Inflammatory macrophage treated with lipopolysaccharide for 1 hour (primary cell): ENCODE data around the gene CD58.

Experiments
- DNase-seq, 2 donors: peaks; one replicate each; pipeline ENCODE4 v3.0.0-alpha.2; 2020 to 2022

Gene CD58

DNA sequence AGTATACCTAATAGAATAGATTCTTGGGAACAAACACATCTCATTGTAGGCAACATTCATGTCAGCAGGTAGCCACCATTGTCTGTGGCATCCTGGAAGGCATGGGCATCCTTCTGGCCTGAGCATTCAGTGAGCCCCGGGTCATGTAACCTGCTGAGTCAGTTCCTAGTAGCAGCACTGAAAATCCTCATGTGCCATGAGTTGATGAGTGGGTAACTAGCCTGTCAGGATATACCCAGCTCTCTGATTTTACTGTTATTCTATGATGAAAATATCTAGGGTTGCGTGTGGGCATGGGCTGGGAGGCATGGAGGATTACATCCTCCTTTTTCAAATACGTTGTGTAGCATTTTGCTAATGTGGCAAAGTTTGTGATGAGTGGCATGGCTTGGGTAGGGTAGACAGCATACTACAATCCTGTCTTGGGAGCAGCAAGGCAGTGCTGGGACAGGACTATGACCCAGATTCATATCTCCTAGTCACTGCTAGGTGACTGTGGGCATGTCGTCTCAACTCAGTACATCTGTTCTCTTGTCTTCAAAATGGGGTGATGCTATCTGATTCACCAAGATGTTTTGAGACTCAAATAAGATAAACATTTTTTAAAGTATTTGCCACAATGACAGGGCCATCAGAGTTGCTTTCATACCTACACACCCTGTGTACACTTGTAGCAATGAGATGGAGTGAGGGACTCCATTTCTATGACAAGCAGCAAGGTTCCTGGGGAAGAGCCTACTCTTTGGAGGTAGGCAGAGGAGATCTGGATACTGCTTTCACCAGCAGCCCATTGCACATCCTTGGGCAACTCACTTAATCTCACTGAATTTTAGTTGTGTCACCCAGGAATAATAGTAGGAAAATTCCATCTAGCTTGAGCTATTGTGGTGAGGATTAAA, 62.5 kb downstream of the CD58 start:
- no peak for DNase-seq

DNA sequence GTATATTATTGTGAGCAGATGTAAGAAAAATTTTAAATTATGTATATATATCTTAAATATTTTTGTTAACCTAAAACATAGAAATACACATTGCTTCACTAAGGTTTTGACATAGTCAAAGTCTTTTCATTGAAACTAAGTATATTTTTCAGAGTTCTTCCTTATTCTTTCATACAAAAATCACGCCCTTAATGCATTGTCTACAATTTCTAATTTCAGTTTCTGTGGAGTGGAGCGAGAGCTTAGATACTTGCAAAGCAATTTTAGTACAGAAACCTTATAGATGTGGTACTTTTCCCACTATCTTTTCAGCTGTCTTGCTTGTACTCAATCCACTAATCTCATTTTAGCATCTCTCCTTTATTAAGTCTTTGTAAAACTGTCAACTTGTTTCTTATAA, 63.2 kb downstream of the CD58 start:
- peak in 1 of 2 donors; percentile 47 for DNase-seq

DNA sequence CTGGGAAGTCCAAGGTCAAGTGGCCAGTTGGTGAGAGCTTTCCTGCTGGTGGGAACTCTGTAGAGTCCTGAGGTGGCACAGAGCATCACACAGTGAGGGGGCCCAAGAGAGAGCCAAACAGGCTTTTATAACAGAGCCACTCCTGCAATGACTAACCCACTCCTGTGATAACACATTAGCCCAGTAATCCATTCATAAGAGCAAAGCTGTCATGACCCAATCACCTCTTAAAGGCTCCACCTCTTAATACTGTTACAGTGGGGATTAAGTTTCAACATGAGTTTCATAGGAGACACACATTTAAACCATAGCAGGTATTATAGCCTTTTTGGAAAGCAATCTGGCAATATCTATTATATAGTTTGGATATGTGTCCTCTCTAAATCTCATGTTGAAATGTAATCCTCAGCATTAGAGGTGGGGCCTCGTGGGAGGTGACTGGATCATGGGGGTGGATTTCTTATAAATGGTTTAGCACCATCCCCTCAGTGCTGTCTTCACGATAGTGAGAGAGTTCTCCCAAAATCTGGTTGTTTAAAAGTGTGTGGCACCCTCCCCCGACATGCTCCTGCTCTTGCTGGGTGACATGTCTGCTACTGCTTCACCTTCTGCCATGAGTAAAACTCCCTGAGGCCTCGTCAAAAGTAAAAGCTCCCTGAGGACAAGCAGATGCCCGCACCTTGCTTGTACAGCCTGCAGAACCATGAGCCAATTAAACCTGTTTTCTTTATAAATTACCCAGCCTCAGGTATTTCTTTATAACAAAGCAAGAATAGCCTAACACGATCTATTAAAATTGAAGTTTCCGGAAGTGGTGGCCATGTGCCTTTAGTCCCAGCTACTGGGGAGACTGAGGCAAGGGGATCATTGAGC, 64.5 kb downstream of the CD58 start:
- no peak for DNase-seq

DNA sequence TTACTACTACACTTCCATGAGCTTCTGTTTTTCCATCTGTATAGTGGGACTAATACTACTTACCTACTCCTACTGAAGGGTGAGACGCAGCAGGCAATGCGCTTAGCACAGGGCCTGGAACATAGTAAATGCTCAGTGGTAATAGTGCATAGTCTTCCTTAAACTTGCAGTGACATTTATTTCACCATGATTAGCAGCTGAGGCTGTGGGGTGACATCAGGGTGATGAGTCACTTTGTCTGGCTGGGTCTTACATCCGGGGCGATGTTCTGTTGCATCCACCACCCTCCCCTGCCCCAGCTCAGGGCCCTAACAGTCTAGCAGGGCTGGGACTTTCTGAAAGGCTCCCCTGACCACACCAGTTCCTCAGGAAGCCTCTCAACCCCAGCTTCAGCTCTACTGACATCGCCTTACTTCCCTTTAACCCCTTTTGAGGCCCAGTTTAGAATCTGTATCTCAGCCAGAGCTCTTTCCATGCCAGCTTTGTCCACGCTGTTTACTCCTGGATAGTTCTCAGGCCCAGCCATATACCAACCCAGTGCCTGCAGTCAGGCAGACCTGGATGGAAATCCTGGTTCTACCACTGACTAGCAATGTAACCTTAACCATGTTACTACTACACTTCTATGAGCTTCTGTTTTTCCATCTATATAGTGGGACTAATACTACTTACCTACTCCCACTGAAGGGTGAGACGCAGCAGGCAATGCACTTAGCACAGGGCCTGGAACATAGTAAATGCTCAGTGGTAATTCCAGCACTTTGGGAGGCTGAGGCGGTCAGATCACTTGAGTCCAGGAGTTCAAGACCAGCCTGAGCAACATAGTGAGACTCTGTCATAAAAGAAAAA, 66.3 kb downstream of the CD58 start:
- DNase-seq = peak; percentile 95 to 99

DNA sequence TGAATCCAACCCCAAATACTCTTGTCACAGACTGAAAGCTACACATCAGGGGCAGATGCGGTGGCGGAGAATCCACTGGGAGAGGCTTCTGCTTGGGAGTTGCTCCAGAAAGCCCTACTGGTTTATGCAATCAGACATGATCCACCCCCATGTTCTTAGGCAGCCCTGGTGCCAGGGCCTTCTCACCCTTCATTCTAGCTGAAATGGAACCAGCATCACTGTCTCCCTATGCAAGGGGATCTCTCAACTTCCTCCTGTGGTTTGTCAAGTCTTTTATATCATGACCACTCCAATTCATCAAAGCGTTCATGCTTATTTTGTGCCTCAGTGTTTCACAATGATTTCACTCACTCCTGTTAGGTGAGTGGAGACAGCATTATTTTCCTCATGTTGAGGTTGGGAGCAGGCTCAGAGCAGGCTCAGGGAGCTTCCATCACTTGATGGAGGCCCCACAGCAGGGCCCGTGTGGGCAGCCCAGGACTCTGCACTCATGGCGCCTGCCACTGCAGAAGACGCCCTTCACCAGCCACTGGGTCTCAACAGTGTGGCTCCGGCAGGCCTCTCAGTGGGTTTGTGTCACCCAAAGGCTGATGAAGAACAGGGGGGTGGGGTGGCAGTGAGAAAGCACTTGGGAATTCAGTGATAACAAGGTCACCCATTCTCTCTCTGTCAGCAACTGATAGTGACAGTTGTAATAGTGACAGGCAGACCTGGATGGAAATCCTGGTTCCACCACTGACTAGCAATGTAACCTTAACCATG, 67.1 kb downstream of the CD58 start:
- DNase-seq = peak; percentile 75 to 95

DNA sequence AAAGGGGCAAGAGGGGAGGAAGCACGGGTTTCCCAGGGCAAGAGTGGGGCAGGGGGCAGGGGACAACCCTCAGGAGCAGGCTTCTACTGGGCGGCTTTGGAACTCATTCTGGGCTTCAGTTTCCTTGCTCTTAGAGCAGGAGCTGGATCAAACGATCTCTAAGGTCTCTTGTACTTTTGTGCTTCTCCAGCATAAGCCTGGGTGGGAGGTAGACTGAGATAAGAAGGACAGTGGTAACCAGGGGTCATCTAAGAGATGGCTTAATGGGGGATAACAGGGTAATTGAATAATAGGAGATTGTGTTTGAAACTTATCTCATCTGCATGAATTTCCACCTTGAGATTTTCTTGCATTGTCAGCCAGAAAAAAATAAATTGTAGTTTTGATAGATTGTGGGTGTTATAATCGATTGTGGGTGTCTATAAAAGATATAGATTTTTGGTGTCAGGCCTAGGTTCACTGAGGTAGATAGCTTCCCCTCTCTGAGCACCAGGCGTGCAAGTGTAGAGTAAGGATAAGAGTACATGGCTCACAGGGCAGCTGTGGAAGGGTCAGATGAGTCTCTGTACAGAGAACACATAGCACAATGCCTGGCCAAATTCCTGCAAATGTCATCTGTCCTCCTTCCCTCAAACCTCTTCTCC, 68.0 kb downstream of the CD58 start:
- DNase-seq = no peak

DNA sequence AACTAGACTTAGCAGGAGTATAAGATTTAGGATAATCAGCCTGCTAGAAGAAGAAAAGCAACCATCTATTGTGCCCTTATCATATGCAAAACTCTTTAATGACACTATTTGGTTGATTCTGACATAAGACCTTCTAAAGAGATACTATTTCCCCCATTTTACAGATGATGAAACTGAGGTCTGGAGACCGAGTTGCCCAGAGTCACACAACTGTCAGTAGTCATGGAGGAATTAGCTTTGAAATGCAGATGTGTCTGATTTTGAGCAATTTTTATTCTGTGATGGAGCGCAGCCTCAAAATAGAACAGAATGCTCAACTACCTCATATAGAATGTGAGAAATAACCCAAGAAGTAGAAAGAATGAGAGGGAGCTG, 69.0 kb downstream of the CD58 start:
- DNase-seq = no peak

DNA sequence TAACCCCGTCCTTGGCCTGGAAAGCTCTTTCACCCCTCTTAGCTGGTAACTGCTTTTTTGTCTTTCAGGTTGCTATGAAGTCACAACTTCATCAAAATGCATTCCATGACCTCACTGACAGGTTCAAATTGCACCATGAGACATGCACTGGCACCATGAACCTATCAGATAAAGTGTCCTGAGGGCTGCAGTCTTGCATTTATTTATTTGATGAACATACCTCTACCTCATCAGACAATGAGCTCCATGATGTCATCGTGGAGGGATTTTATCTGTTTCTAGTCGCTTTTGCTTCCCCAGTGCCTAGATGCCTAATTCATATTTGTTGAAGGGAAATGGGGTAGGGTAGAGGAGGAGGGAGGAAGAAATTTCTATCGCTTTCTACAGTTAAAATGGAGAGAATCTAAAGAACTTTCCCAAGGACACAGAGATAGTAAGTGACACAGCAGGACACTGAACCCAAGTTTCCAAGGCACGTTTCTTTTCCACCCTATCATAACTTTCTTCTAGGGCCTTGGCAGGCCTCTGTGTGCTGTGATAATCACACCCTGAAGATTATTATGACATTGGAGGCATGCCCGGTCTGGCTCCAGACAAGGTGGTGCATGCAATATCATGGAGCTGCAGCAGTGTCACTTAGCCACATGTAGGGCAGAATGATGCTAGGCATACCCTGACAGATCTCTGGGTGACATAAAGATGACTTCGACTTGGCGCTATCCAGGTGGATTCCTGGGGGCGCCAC, 69.5 kb downstream of the CD58 start:
- no peak for DNase-seq

DNA sequence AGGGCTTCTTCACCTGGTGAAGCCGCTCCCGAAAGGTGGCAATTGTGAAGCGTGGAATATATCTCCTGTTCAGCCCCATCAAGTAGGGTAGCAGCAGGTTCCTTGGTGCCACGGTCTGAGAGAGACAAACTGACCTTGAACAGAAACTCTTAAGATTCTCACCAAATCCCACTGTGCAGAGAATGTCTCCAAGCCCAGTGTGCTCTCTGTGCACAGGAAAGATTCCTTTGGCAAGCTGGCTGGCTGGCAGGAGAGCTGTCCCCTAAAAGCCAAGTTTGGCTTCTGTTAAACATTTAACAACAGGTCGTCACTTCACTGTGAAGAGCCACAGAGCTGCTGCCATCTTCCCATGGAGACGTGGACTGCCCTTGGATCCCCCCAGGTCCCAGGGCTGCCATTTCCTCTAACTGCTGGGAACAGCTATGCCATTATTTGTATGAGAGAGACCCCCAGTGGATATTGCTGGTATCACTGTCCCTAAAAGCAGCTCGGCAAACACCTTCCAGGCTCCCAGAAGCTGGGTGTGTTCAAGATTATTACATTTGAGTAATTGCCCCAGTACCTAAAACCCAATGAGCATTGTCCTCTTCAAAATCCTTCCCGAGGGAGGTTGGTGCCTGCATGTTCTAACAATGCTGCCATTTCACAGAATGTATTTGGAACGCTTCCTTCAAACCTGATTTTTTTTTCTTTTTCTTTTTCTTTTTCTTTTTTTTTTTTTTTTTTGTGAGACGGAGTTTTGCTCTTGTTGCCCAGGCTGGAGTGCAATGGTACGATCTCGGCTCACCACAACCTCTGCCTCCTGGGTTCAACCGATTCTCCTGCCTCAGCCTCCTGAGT, 71.8 kb downstream of the CD58 start:
- peak; percentile 70 to 90 for DNase-seq

DNA sequence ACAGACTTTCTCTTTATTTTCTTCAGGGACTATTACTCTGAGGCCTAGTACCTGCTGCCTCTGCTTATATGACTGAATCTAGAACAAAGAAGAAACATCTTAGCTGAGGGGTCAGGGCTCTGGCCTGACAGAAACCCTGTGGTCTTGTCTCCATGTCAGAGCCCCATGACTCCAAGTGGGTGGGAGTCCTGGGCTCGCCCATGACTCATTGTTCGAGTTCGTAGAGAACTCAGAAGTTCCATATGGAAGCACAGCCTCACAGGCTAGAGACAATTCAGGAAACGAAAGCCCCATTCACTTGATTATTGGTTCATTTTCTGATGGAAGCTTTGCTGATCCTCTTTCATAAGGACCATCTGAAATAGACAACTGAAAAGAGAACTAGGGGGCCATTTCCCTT, 73.2 kb downstream of the CD58 start:
- DNase-seq = peak; percentile 88 to 100

DNA sequence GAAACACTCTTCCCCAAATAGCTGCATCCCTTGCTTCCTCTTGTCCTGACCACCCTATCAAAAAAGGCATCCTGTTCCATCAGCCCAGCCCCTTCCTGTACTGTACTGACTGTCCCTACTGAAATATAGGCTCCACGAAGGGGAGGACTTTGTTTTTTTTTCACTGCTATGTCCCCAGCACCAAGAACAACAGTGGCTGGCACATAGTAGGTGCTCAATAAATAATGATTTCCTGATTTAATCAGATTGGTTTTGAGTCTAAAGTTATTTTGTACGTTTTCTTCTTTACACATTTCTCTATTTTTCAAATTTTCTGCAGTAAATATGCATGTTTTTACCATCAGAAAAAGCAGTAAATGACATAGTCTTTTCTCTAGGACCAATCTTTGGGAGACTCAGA, 73.9 kb downstream of the CD58 start:
- DNase-seq = no peak

DNA sequence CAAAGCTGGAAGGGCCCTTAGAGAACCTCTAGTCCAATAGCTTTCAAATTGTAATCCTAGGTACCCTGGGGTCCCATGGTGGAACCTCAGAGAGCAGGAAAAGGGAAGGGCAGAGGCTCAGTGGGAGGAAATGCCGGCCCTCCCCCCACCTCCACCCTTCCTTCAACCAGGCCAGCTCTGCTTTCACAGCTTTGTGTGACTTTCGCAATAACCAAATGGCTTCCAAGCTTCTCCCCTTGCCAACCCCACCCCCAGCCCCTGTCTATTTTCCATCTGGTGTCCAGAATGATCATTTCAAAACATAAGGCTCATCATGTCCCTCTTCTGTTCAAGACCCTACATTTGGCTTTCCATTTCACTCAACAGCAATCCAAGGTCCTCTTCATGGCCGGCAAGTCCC, 74.4 kb downstream of the CD58 start:
- peak; percentile 47 to 80 for DNase-seq

DNA sequence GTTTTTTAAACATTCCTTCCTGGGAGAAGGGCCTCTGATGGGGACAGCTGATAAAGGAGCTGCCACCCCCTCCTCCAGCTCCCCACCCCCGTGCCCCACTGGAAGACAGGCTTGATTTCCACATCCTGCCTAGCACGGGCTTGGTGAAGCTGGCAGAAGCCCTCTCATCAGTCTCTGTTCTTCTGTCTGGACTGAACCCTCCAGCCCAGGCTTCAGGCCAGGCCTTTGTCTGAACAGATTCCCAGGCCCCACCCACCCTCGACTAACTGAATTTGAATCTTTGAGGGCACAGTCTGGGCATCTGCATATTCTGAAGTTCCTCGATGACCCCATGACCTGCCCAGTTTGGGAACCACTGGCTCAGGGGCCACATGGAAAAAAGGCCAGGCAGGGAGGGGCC, 75.3 kb downstream of the CD58 start:
- DNase-seq = peak in 1 of 2 donors; percentile 59

DNA sequence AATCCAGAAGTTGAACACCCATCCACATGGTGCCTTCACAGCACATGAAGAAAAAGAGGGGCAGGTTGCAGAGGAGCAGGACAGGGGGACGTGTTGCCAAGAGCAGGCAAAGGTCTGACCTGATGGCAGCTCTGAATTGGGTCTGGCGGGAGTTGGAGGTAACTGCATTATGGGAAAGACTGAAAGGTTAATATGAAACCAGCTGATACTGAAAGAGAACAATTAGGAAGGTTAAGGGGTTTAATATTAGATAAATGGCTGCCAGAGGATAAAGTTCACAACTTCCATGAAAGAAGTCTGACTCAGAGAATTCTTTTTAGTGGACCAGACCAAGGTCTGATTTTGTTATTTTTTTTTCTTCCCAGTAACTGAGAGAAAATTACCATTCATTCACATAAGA, 76.1 kb downstream of the CD58 start:
- DNase-seq = no peak

DNA sequence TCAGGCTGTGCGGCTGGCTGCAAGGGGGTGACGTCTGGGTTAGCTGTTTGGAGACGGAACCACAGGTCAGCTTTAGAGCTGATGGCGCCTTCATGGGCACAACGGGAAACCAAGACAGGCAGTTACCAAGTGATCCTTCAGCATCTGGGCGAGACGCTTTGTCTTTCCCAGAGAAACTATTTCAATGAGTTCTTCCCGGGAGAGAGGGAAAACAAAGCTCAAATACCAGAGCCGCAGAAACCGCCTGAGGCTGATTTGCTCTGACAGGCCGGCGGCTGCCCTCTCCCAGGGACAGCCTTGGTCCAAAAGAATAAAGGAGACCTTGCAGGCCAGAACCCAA, 76.5 kb downstream of the CD58 start:
- DNase-seq = no peak

DNA sequence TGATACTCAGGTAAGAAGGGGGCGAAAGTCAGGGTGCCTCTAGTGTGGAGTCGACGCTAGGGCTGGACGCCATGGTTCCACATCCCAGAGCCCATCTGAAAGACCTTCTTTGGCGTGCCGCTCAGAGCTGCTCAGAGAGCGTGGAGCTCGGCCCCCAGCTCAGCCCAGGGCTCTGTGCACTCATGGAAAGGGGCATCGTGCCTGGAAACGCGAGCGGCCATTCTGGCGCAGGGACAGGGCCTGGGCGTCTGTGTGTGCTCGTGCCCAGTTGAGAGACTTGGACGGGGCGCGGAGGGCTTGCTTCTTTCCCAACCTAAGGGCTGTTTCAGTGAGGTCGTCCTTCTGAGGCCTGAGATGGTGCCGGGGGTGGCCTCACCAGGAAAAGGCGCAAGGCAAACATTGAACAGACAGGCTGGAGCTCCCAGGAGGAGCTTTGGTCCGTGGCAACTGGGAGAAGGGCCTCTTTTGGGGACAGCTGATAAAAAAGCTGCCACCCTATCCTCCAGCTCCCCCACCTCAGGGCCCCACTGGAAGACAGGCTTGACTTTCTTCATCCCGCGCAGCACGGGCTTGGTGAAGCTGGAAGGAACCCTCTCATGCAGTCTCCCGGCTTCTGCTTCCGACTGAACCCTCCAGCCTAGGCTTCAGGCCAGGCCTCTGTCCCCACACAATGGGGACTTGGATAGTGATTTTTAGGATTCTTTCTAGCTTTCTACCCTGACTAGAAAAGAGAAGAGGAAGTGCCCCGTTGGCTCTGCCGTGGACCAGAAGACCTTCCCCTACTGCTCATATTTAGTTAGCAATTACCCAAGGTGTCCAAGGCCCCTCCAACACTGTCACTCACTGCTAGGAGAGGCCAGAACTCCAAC, 77.1 kb downstream of the CD58 start:
- no peak for DNase-seq

DNA sequence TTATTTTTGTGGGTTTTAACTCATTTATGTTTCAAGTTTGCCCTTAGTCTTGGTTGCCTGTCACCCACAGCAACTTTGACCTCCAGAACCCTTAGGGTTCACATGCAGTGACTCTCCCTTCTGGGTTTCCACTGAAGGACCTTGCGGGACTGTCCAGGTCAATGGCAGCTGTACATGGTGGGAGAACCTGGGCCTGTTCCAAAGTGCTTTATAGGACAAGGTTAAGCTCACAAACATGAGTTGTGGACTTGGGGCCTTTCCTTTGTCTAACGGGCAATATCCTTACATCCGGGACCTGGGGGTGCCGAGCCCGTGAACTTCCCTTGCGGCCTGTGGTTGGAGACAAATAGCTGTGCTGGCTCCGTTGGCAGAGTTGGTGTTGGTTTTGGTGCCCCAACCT, 77.8 kb downstream of the CD58 start:
- no peak for DNase-seq

DNA sequence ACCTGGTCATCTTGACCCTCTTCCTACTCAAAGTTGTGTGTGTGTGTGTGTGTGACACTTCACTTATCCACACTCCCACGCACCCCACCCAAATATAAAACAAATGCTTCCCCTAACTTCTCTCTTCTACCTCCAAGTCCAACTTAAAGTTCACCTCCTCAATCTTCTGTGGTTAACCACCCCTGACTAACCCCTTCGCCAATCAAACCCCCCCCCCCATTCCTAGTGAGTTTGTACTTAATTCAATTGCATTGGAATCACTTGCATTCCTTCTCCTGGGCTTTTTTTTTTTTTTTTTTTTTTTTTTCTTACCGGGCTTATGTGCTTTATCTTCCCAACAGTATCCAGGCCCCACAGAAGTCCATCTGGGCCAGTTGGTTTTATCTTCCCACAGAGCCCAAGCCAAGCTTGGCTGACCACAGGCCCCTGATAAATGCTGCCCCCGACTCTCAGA, 78.4 kb downstream of the CD58 start:
- DNase-seq = no peak
